ENCODE data around the gene SAFB.
A peak's percentile ranks its signal among the peaks of the same experiment; 100 is the strongest.
"Not testable (repeated sequence)": the region's sequence is repeated elsewhere in the genome, so short reads cannot be mapped to it uniquely, and the experiment has no call there.

Gene SAFB

GRCh38 chr19:5593343-5594255, 29.3 kb upstream of the SAFB start:
- DNase-seq (ENCODE audit: low read depth, low spot score) = no peak
- H3K4me3 ChIP-seq (ENCODE audit: low read length) = no peak overlapping the region

- no peak overlapping the region for H3K4me3 ChIP-seq (ENCODE audit: low read length)
- DNase-seq (ENCODE audit: low read depth, low spot score) = no peak
Measured at GRCh38 chr19:5594521-5594950, 28.3 kb upstream of the SAFB start.

- H3K4me3 ChIP-seq (ENCODE audit: low read length) = peak overlapping the region; percentile 18; the same call in 1 of the 2 replicates
- DNase-seq (ENCODE audit: low read depth, low spot score) = peak; percentile 85
Measured at GRCh38 chr19:5595129-5595528, 27.8 kb upstream of the SAFB start.

DNA sequence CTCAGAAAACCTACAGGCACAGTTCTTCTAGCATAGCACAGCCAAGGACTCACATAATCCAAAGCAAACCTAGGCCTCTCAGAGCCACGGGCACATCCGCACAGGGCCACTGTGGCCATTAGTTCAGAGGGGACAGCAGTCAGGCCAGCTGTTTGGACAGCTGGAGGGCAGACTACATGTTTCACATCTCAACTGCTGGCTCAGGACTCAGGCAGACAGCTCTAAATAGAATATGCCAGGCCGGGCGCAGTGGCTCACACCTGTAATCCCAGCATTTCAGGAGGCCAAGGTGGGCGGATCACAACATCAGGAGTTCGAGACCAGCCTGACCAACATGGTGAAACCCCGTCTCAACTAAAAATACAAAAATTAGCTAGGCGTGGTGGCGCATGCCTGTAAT, 27.1 kb upstream of the SAFB start:
- H3K4me3 ChIP-seq (ENCODE audit: low read length) = peak overlapping the region; percentile 18; the same call in 1 of the 2 replicates
- DNase-seq (ENCODE audit: low read depth, low spot score) = no peak

- no peak overlapping the region for H3K4me3 ChIP-seq (ENCODE audit: low read length)
- no peak for DNase-seq (ENCODE audit: low read depth, low spot score)
Measured at GRCh38 chr19:5600797-5601196, 22.1 kb upstream of the SAFB start.

GRCh38 chr19:5603626-5604025, 19.3 kb upstream of the SAFB start:
- H3K4me3 ChIP-seq (ENCODE audit: low read length) = no peak overlapping the region
- no peak for DNase-seq (ENCODE audit: low read depth, low spot score)

- H3K4me3 ChIP-seq (ENCODE audit: low read length) = no peak overlapping the region
- DNase-seq (ENCODE audit: low read depth, low spot score) = no peak
Measured at GRCh38 chr19:5605362-5605761, 17.5 kb upstream of the SAFB start.

DNA sequence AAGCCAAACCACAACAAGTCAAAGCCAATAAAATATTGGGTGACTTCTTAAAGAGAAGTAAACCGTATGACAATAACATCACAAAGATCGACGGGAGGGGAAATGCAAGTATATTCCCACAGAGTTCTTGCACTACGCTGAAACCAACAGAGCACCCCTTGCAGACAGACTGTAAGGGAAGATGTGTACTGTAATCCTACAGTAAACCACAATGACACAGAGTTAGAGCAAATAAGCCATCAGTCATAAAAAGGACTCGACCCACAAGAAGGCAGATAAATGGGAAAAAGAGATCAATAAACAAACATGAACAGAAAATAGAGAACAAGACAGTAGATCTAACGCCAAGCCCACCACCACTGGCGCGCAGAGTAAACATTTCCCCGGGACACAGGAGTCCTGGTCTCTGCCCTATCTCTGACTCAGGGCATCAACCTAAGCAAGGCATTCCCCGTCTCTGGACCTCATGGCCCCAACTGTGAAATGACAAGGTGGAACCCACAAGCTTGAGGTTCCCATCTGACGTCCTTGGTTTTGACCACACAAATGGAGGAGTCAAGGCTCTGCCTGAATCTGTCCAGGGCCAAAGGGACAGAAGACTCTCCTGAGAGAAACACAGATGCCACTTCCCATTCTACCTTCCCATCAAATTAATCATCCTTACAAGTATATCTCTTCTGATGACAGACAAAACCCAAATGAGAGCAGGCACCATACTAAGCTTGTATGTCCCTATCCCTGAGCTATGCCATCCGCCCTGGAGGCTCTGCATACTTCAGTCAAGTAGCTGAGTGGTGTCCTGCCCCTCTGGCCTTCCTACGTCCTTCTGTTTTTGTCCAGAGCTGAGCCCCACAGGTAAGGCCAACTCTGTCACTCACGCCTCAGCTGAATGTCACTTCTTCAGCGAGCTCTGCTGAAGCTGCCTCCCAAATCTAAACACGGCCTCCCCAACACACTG, 15.3 kb upstream of the SAFB start:
- no peak overlapping the region for H3K4me3 ChIP-seq (ENCODE audit: low read length)
- DNase-seq (ENCODE audit: low read depth, low spot score) = no peak

- no peak overlapping the region for H3K4me3 ChIP-seq (ENCODE audit: low read length)
- no peak for DNase-seq (ENCODE audit: low read depth, low spot score)
Measured at GRCh38 chr19:5608291-5608690, 14.6 kb upstream of the SAFB start.

- DNase-seq (ENCODE audit: low read depth, low spot score); H3K4me3 ChIP-seq (ENCODE audit: low read length): not testable (repeated sequence)
Measured at GRCh38 chr19:5608766-5609165, 14.1 kb upstream of the SAFB start.

GRCh38 chr19:5609881-5610448, 12.9 kb upstream of the SAFB start:
- H3K4me3 ChIP-seq (ENCODE audit: low read length) = no peak overlapping the region
- DNase-seq (ENCODE audit: low read depth, low spot score) = no peak

GRCh38 chr19:5612891-5613865, 9.7 kb upstream of the SAFB start:
- no peak for DNase-seq (ENCODE audit: low read depth, low spot score)
- H3K4me3 ChIP-seq (ENCODE audit: low read length) = no peak overlapping the region

DNA sequence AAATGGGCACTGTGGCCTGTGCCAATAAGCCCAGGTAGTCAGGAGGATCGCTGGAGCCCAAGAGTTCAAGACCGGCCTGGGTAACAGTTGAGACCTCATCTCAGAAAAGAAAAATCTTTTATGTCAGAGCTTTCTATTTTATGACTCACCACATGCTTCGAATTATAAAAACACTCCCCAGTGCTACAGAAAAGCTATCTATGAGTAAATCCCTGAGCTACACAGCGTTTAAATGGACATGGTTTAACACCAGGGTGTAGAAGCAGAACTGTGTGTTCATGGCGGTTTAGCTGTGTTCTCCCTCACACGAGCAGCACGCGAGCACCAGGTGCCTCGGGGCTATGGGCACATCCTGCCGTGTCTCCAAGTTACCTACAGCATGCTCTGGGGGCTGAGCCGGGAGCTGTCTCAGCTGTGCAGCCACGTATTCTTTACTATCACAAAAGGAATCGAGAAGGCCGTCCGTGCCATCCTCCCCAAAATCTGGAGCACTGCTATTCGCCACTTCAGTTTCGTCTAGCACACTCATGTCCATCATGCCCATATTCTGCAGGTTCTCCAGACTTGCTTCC, 7.0 kb upstream of the SAFB start:
- no peak for DNase-seq (ENCODE audit: low read depth, low spot score)
- H3K4me3 ChIP-seq (ENCODE audit: low read length) = no peak overlapping the region

DNA sequence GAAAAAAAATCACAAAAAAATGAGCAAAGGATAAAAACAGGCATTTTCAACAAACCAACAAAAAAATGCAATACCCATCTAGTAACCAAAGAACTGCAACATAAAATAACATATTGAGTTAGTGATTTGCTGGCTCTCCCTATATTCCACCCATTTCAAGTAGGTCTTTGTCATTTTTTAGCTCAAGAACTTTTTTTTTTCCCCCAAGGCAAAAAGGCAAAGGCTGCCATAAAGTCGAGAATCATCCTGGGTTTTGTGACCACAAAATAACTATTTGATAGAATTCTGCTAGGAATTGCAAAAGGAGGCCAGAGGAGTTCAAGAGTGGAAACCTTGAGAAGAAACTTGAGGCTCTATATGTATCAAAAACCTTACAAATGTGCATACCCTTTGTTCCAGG, 5.8 kb upstream of the SAFB start:
- DNase-seq (ENCODE audit: low read depth, low spot score) = no peak
- H3K4me3 ChIP-seq (ENCODE audit: low read length) = no peak overlapping the region

GRCh38 chr19:5618591-5618990, 4.3 kb upstream of the SAFB start:
- no peak overlapping the region for H3K4me3 ChIP-seq (ENCODE audit: low read length)
- DNase-seq (ENCODE audit: low read depth, low spot score) = no peak

DNA sequence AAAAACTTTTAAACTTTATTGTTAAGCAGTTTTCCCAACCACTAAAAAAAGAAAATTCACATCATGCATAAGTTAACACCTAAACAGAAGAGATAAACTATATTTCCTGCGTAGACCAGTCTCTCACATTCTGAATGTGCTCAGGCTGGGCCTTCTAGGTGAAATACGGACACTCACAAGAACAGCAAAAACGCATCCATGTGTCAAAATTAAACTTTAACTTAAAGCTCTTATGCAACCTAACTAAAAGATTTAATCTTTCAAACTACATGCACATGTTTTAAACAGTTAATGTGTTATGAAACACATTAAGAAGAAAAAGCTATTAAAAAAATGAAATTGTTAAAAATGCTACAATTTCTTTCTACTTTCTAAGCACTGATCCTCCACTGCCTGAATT, 2.9 kb upstream of the SAFB start:
- no peak for DNase-seq (ENCODE audit: low read depth, low spot score)
- no peak overlapping the region for H3K4me3 ChIP-seq (ENCODE audit: low read length)

GRCh38 chr19:5621311-5621944, 1.5 kb upstream of the SAFB start:
- DNase-seq (ENCODE audit: low read depth, low spot score) = no peak
- peak overlapping the region; percentile 99 for H3K4me3 ChIP-seq (ENCODE audit: low read length)
